DND-41 (cell line): Measurements from ENCODE around the gene DHX58.

Experiments used
- ATAC-seq: fragments of 200-7000 bp; cut with Tn5 transposase; 3 replicates; pipeline ENCODE4 v1.9.1; 2021; ENCODE audit warnings: low read depth; ENCODE audit not compliant: insufficient read depth
- DNase-seq: peaks from one replicate; pipeline ENCODE4 v3.0.0-alpha.2; 2020
- H2AFZ ChIP-seq: 2 replicates; pipeline ENCODE4 v1.6.0; 2012; ENCODE audit warnings: low read depth, low read length
- H3K27ac ChIP-seq: 2 replicates; pipeline ENCODE4 v1.5.1; 2012; ENCODE audit warnings: low read length, inconsistent platforms
- H3K27me3 ChIP-seq: fragments of 200-600 bp; sonication (generic); 2 replicates; pipeline ENCODE4 v1.6.0; 2012; ENCODE audit warnings: low read length, mild to moderate bottlenecking, inconsistent platforms; ENCODE audit not compliant: insufficient read depth, poor library complexity
- H3K36me3 ChIP-seq: 2 replicates; pipeline ENCODE4 v1.5.1; 2012; ENCODE audit warnings: low read length, inconsistent platforms; ENCODE audit not compliant: insufficient read depth
- H3K4me1 ChIP-seq: 2 replicates; pipeline ENCODE4 v1.5.1; 2012; ENCODE audit warnings: mild to moderate bottlenecking, low read length; ENCODE audit not compliant: insufficient read depth
- H3K4me2 ChIP-seq: 2 replicates; pipeline ENCODE4 v1.6.0; 2012; ENCODE audit warnings: mild to moderate bottlenecking, moderate library complexity, low read length, inconsistent platforms; ENCODE audit not compliant: insufficient read depth
- H3K4me3 ChIP-seq, 2 experiments: fragments of 200-600 bp in 1 of 2; shearing (Covaris generic) in 1 of 2; 2 replicates each; pipeline ENCODE4 v1.5.1; 2012 to 2016; ENCODE audit warnings: inconsistent platforms in 2 of 2, low read length in 2 of 2, mild to moderate bottlenecking in 2 of 2, low read depth in 1 of 2, moderate library complexity in 1 of 2
- H3K79me2 ChIP-seq: 2 replicates; pipeline ENCODE4 v1.6.0; 2012; ENCODE audit warnings: low read length, inconsistent platforms; ENCODE audit not compliant: insufficient read depth
- H3K9ac ChIP-seq: 2 replicates; pipeline ENCODE4 v1.6.0; 2012; ENCODE audit warnings: low read depth, mild to moderate bottlenecking, inconsistent platforms, low read length, moderate library complexity
- H3K9me3 ChIP-seq: 2 replicates; pipeline ENCODE4 v1.5.1; 2012; ENCODE audit warnings: low read length, moderate library complexity, mild to moderate bottlenecking, inconsistent platforms; ENCODE audit not compliant: insufficient read depth, severe bottlenecking
- H4K20me1 ChIP-seq: 2 replicates; pipeline ENCODE4 v1.6.0; 2012; ENCODE audit warnings: low read length; ENCODE audit not compliant: insufficient read depth
- CTCF ChIP-seq: IDR thresholded peaks from 2 replicates; pipeline ENCODE4 v1.5.1; 2012; ENCODE audit warnings: borderline replicate concordance, low read length, moderate library complexity, mild to moderate bottlenecking; ENCODE audit not compliant: poor library complexity, severe bottlenecking; ENCODE audit errors: extremely low read depth
- EZH2 ChIP-seq: IDR thresholded peaks from 3 replicates; pipeline ENCODE4 v1.6.1; 2012; ENCODE audit warnings: borderline replicate concordance, low read depth, mild to moderate bottlenecking, moderate library complexity, low read length, inconsistent platforms; ENCODE audit not compliant: severe bottlenecking

DHX58 gene

GRCh38 chr17:42061646-42062487, 50.6 kb downstream of the DHX58 start:
- DNase-seq (no peak), ATAC-seq (no peak)
- Histone ChIP-seq H3K4me3 (no peak overlapping the region), H2AFZ (no peak overlapping the region), H3K27me3 (no peaks in the 10 kb centered on the region), H4K20me1 (no peaks in the 10 kb centered on the region), H3K27ac (no peak overlapping the region), H3K4me1 (peaks cover 6% of the 10 kb centered on the region; the same call in 1 of the 2 replicates), H3K9me3 (no peaks in the 10 kb centered on the region), H3K9ac (no peak overlapping the region), H3K36me3 (no peaks in the 10 kb centered on the region), H3K79me2 (no peaks in the 10 kb centered on the region), H3K4me2 (no peak overlapping the region)
- TF ChIP-seq EZH2 (no peak), CTCF (no peak)

- ATAC-seq (no peak), DNase-seq (no peak)
- Histone ChIP-seq H3K4me2 (no peak overlapping the region), H3K27me3 (no peaks in the 10 kb centered on the region), H3K79me2 (no peaks in the 10 kb centered on the region), H3K9me3 (no peaks in the 10 kb centered on the region), H3K4me3 (no peak overlapping the region), H3K9ac (no peak overlapping the region), H3K27ac (no peak overlapping the region), H3K4me1 (peaks cover 6% of the 10 kb centered on the region; the same call in 1 of the 2 replicates), H2AFZ (0 out of 2 replicates have a peak overlapping the region, but pooled peaks have one; percentile 43), H4K20me1 (no peaks in the 10 kb centered on the region), H3K36me3 (no peaks in the 10 kb centered on the region)
- no peak for TF ChIP-seq EZH2
- no peak for TF ChIP-seq CTCF
Measured at GRCh38 chr17:42060231-42060630, 52.3 kb downstream of the DHX58 start.

GRCh38 chr17:42059815-42060214, 52.7 kb downstream of the DHX58 start:
- Histone ChIP-seq H3K27ac (no peak overlapping the region), H3K9ac (no peak overlapping the region), H2AFZ (0 out of 2 replicates have a peak overlapping the region, but pooled peaks have one; percentile 43), H3K4me3 (no peak overlapping the region), H3K36me3 (no peaks in the 10 kb centered on the region), H3K4me1 (peaks cover 6% of the 10 kb centered on the region; the same call in 1 of the 2 replicates), H3K79me2 (no peaks in the 10 kb centered on the region), H4K20me1 (no peaks in the 10 kb centered on the region), H3K9me3 (no peaks in the 10 kb centered on the region), H3K27me3 (no peaks in the 10 kb centered on the region), H3K4me2 (no peak overlapping the region)
- peak; percentile 43 for DNase-seq
- peak; percentile 62 for ATAC-seq
- TF ChIP-seq EZH2: no peak
- no peak for TF ChIP-seq CTCF
